ENCODE data around the gene XYLT1. TPM values are rescaled to one million over a fixed set of nuclear protein-coding genes. Genes with fewer than 3 reads are reported as not detected.

XYLT1 gene
- total RNA-seq, 1 donor from 2014 or later, result 17.0 TPM

DNA sequence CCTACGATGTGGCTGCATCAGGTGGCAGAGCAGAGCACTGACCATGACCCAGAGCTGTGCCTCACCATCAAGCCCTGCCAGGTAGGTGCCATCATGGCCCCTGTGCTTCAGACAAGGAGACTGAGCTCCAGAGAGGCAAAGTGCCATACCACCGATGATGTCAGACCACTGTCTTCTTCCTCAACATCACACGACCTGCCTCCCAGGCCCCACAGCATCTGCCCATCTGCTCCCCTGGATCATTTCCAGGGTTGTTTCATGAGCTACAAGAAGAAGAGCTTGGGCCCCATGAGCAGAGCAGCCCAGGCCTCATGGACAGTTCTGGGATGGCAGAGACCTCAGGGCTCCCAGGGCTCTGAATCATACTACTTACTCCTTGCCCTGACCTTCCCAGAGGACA, 9.9 kb downstream of the XYLT1 start:
- DNase-seq (ENCODE audit: low spot score), result no peak

DNA sequence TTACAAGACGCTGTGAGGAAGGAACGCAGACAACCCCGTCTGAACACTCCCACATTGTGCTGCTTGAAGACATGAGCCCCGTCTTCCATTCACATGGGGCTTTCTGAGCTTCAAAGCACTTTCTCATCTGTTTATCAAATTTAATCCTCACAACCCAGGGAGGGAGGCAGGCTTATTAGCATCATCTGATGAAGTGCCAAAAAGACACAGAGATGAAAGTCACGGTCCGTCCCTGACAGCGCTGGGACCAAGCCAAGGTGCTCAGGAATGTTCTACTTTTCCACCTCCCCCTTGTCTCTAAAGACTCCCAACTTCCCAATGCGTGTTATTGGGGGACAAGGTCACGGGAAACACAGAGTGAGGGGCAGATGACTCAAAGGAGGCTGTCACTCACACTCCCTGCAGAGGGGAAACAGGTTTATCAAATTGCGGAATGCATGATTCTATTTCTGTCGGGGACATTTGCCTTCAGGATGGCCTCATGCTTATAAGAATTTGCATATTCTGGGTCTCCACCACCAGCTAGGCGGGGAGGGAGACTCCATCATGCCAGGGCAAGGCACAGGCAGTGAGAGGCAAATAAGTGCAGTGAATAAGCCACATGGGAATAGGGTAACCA, 10.7 kb downstream of the XYLT1 start:
- DNase-seq (ENCODE audit: low spot score), result no peak

DNA sequence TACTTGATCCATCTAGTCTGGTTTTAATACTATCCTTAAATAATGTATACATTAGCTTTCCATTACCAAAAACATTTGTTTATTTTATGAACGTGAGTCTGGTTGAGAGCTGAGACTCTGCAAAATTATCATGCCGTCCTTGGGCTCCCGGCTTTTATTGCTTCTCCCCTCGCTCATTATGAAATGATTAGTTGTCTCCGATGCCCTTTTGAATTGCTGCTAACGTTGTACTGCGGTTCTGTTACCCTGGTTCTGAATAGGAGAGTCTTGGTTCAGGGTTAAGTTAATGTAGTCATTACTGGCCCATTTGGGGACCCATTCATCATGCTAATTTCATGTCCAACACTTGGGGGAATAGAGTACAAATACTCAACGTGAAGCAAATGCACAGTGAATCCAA, 12.8 kb downstream of the XYLT1 start:
- no peak for DNase-seq (ENCODE audit: low spot score)

- DNase-seq (ENCODE audit: low spot score), result no peak
Measured at GRCh38 chr16:17457513-17457912, 13.2 kb downstream of the XYLT1 start.

- no peak for DNase-seq (ENCODE audit: low spot score)
Measured at GRCh38 chr16:17454162-17454730, 16.5 kb downstream of the XYLT1 start.

GRCh38 chr16:17453364-17454038, 17.3 kb downstream of the XYLT1 start:
- no peak for DNase-seq (ENCODE audit: low spot score)

DNA sequence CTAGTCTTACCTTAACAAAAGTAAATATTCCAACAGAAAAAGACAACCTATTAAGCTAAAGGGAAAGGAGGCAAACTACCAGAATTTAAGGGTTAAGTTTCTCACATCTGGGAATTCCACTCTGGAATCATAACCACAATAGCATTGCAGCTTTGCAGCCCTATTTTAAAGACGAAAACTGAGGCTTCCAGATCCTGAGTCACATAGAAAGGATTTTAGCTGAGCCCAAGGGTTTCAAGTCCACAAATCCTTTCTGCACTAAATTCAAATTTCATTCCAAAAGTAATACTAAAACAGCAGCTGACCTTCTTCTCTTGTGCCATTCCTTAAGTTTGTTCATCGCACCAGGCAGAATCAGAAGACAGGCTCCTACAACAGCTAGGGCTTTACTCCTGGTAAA, 17.8 kb downstream of the XYLT1 start:
- DNase-seq (ENCODE audit: low spot score), result no peak

DNA sequence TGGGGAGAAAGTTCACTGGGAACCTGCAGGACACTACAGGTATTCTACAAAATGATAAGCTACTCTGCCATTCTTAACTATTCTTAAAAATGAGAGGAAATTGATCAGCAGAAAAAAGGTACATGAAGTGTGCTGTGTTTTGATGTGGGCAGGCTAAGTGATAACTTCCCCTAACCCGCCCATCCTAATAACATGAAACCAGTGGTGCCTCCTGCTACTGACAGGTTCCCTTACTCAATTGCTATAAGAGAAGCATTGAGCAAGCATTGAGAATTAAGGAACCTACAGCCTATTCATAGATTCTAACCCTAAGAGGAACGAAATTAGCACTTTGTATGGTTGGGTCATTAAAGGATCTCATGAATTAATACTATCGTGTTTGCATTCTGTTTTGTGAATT, 18.9 kb downstream of the XYLT1 start:
- no peak for DNase-seq (ENCODE audit: low spot score)

- no peak for DNase-seq (ENCODE audit: low spot score)
Measured at GRCh38 chr16:17450291-17450690, 20.5 kb downstream of the XYLT1 start.

- no peak for DNase-seq (ENCODE audit: low spot score)
Measured at GRCh38 chr16:17448640-17449638, 21.8 kb downstream of the XYLT1 start.

GRCh38 chr16:17447101-17447569, 23.6 kb downstream of the XYLT1 start:
- no peak for DNase-seq (ENCODE audit: low spot score)

DNA sequence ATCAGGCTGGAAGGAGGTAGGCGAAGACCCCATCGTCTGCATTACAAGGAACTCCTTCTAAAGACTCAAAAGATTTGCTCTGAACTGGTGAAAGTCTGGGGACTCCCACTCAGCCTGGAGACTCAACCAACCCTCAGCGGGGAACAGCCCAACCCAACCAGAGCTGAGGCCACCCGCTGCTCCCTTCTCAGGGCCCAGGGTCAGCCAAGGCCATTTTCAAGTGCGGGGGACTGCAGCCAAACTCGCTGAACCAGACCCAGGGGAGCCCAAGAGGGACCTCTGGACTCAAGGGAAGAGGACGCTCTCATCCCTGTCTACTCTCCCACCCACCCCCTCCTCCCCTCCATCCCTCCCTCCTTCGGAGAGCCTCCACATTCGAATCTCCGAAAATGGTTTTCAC, 24.1 kb downstream of the XYLT1 start:
- DNase-seq (ENCODE audit: low spot score), result no peak

DNA sequence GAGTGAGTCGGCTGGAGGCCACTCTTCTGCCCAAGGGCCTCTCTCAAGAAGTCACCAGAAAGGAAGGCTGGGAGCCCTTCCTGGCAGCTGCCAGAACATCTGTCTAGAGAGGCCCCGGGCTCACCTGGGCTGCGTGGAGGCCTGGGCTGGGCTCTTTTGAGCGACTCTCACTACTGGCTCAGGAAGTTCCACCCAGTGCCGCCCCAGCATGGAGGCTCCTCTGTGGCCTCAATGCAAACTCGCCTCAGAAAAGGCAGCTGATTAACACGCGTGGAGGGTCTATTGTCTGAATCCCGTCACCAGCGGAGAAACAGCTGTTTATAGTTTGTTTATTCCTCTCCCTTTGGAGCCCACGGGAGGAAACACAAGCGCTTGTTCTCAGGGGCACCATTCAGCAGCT, 25.3 kb downstream of the XYLT1 start:
- DNase-seq (ENCODE audit: low spot score), result no peak

GRCh38 chr16:17444658-17445057, 26.1 kb downstream of the XYLT1 start:
- DNase-seq (ENCODE audit: low spot score), result no peak

- no peak for DNase-seq (ENCODE audit: low spot score)
Measured at GRCh38 chr16:17440131-17440530, 30.6 kb downstream of the XYLT1 start.

DNA sequence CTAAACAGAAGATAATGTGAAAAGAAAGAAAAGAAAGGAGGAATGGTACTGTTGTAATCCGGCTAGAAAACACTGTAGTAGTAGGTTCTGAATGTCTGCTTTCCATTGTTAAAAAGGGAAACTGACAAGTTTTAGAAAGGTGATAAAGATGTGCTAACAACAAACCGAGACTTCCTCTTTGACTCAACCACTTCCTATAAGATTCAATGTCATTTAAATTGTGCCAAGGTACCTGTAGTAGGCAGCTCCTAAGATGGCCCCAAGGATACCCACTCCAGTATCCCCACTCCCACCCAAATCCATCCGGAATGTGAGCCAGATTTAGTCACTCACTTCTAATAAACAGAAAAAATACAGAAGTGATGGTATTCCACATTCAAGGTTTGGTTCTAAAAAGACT, 31.2 kb downstream of the XYLT1 start:
- DNase-seq (ENCODE audit: low spot score), result no peak

DNA sequence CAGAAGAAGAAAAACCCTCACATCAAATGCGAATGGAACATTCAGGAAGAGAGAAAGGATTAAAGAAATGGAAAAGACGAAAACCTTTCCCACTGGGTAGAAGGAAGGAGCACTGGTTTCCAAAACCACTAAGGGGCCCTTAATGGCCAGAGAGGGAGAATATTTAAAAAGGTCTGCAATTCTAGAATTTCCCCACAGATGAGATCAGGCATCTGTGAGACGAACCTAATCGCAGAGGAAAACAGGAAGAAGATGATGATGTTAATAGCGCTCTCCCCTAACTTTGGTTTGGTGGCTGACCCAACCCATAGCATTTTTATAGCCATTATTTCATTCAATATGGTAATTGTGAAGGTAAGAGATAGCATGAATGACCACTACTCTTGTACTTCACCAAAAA, 32.8 kb downstream of the XYLT1 start:
- no peak for DNase-seq (ENCODE audit: low spot score)

GRCh38 chr16:17437127-17437720, 33.5 kb downstream of the XYLT1 start:
- DNase-seq (ENCODE audit: low spot score), result no peak

DNA sequence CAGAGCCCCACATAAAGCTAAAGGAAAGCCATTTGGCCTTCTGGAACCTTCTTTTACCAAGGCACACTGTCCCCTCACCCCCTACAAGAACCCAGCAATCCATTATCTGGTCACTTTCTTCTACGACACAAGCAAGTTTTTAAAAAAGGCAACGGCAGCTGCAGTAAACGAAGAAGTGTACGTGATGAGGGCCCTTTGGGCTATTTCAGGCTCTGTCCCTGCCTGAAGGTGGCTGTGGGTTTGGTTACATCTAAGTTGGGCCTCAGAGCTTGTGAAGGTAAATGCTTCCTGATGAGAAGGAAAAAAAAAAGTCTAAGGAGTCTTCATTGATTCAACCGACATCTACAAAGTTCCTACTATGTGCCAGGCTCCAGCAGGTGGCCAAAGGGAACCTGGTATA, 35.4 kb downstream of the XYLT1 start:
- no peak for DNase-seq (ENCODE audit: low spot score)

GRCh38 chr16:17433577-17434451, 36.9 kb downstream of the XYLT1 start:
- DNase-seq (ENCODE audit: low spot score), result no peak

All from ureter (tissue), 1 donor.